Psoas muscle (tissue), 8 donors: ENCODE measurements around the gene CAPN6. TPM values are rescaled to one million over a fixed set of nuclear protein-coding genes. Genes with fewer than 3 reads are reported as not detected.

Experiments
- ATAC-seq, 4 donors: fragments of 200-7000 bp; cut with Tn5 transposase; one replicate each; pipeline ENCODE4 v1.9.1; 2020; ENCODE audit warnings: moderate library complexity in 3 of 4, mild to moderate bottlenecking in 2 of 4
- DNase-seq, 2 donors: peaks; one replicate each; pipeline ENCODE4 v3.0.0-alpha.2; 2020
- H3K27ac ChIP-seq: fragments of 200-600 bp; one replicate; pipeline ENCODE4 v1.8.0; 2022
- H3K27me3 ChIP-seq, 3 donors: fragments of 200-600 bp in 1 of 3; one replicate each; pipeline versions ENCODE4 v1.6.1 to v1.8.0; 2013 to 2022; ENCODE audit warnings: low read length in 2 of 3, mild to moderate bottlenecking in 2 of 3, moderate library complexity in 1 of 3; ENCODE audit not compliant: insufficient read depth in 3 of 3
- H3K36me3 ChIP-seq, 2 donors: fragments of 200-600 bp in 1 of 2; one replicate each; pipeline versions ENCODE4 v1.6.1 to v1.8.0; 2013 to 2022; ENCODE audit warnings: low read depth in 1 of 2, mild to moderate bottlenecking in 1 of 2, moderate library complexity in 1 of 2; ENCODE audit not compliant: insufficient read depth in 1 of 2
- H3K4me1 ChIP-seq: fragments of 200-600 bp; one replicate; pipeline ENCODE4 v1.8.0; 2022
- H3K4me3 ChIP-seq: fragments of 200-600 bp; one replicate; pipeline ENCODE4 v1.8.0; 2022; ENCODE audit warnings: mild to moderate bottlenecking
- H3K9me3 ChIP-seq: fragments of 200-600 bp; one replicate; pipeline ENCODE4 v1.8.0; 2022
- WGBS, 3 donors: extraction: QIAGEN DNeasy Blood & Tissue Kit; methylation state at CpG; one replicate each; pipeline versions ENCODE4 v1.1.6 to v1.1.7; 2013; 5-methylcytosine and 5-hydroxymethylcytosine counted together
- intact Hi-C, 2 donors: fragments of 100-400 bp; cut with DNase I; formaldehyde crosslinking; loops; one replicate each; pipeline versions ENCODE4 v1.11.0 to v1.14.2; 2022
- polyA plus RNA-seq, 3 donors: library from polyadenylated mRNA; stranded (reverse); fragments of 200-250 nt; gene quantifications; one replicate each; pipeline ENCODE4 v1.2.3, GENCODE V29; 2013
- total RNA-seq, 4 donors: library from RNA; stranded (reverse); fragmentation: NEBNext Ultra II Directional in 2 of 4; extraction: Animal tissue kit (Norgen Biotek cat#: 25700) in 2 of 4; gene quantifications; one replicate each; pipeline versions ENCODE4 v1.2.1 to v1.2.4, GENCODE V29; 2021 to 2023
- TF ChIP-seq, protein P1 (sequence below): fragments of 200-600 bp; IDR thresholded peaks from one replicate; pipeline ENCODE4 v1.8.0; 2022; ENCODE audit warnings: antibody characterized with exemption
- donor health status: healthy with polysubstance abuse.
- donor health status: DM: no; HTN: no; CAD: no; lungs with moderate emphysema.
- donor health status: Bipolar disorder and iron deficiency.
- donor health status: healthy.
- donor health status: DM: yes; HTN: yes; CAD: no.
- donor health status: DM: no; HTN: no; CAD: no.
- donor health status: DM: no; HTN: no; CAD: no.
- donor health status: DM: yes; HTN: yes; CAD: no.

Gene CAPN6
- total and polyA plus RNA-seq, 7 donors = 0.08 to 2.6 (median 0.34) TPM

DNA sequence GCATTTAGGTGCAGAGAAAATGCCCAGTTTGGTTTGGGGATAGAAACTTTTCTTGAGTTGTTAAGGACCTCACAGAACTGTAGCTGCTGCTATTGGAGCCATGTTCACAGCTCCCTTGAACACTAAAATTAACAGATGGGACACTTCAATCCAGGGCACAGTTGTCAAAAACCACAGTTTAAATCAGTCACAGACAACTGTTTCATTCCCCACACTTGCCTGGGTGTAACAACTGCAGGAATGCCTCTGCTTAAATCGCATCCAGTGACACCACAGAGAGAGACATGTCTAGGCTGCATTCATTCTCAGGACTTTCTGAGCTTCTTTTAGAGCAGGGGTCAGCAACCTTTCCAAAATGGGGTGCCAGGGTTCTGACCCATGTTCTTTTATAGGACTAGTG, 12.7 kb upstream of the CAPN6 start:
- Histone ChIP-seq H3K36me3 (no peaks in the 10 kb centered on the region), H3K9me3 (no peaks in the 10 kb centered on the region), H3K4me3 (no peak overlapping the region), H3K27me3 (peaks cover 0 to 21% (median 0%) of the 10 kb centered on the region in 3 donors), H3K27ac (no peak overlapping the region), H3K4me1 (no peaks in the 10 kb centered on the region)
- DNase-seq (no peak), ATAC-seq (no peak)
- WGBS, 3 donors = 29 to 71% (median 37%) methylated on average over 1 of the region's 1 CpG
- TF ChIP-seq, protein P1, sequence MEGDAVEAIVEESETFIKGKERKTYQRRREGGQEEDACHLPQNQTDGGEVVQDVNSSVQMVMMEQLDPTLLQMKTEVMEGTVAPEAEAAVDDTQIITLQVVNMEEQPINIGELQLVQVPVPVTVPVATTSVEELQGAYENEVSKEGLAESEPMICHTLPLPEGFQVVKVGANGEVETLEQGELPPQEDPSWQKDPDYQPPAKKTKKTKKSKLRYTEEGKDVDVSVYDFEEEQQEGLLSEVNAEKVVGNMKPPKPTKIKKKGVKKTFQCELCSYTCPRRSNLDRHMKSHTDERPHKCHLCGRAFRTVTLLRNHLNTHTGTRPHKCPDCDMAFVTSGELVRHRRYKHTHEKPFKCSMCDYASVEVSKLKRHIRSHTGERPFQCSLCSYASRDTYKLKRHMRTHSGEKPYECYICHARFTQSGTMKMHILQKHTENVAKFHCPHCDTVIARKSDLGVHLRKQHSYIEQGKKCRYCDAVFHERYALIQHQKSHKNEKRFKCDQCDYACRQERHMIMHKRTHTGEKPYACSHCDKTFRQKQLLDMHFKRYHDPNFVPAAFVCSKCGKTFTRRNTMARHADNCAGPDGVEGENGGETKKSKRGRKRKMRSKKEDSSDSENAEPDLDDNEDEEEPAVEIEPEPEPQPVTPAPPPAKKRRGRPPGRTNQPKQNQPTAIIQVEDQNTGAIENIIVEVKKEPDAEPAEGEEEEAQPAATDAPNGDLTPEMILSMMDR = no peak
- intact Hi-C loops = no loop called here

DNA sequence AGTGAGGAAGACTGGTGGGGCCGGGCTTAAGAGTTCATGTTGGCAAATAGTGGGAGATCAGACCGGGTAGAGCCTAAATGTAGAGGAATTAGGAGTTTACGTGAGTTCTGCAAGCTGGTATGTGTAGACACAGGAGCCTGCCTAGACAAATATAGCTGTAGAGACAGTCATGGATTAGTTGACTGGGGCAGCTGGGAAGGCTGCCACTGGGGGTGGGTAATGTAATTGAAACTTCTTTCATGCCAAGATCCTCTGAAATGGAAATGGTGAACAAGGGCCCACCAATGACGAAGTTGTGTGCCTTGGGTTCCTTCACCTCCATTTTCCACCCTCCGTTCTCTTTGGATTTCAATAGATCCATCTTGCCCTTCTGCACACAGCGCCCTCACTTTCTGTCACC, 11.9 kb upstream of the CAPN6 start:
- Histone ChIP-seq H3K27me3 (peaks cover 0 to 21% (median 0%) of the 10 kb centered on the region in 3 donors), H3K9me3 (no peaks in the 10 kb centered on the region), H3K36me3 (no peaks in the 10 kb centered on the region), H3K4me1 (no peaks in the 10 kb centered on the region), H3K27ac (no peak overlapping the region), H3K4me3 (no peak overlapping the region)
- WGBS, 3 donors = 55 to 79% (median 67%) methylated on average over 6 of the region's 6 CpGs
- DNase-seq = no peak
- intact Hi-C loops = no loop called here
- TF ChIP-seq, protein P1 = no peak
- ATAC-seq = no peak

DNA sequence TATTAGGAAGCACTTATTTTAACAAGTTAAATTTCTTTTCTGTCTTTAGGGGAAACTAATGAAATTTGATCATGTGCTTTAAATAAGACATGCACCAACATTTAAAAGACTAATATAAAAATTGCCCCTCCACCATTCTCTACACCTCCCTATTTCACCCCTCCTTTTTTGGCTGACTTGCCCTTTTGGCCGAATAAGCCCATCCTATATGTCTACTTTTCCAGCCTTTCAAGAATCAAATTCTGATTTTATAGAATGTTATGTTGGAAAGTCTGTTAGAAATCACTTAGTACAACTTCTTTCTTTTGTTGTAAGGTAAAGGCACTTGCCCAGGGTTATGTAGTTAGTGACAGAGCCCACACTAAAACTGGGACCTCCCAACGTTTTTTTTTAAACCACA, 1.8 kb downstream of the CAPN6 start:
- WGBS, 3 donors = 29 to 50% (median 39%) methylated on average over 2 of the region's 2 CpGs
- TF ChIP-seq, protein P1 = no peak
- DNase-seq (no peak), ATAC-seq (no peak)
- no peak overlapping the region for H3K4me3 ChIP-seq
- H3K27me3 ChIP-seq = peaks cover 0 to 46% (median 0%) of the 10 kb centered on the region in 3 donors
- intact Hi-C loops = no loop called here
- H3K9me3 ChIP-seq = no peaks in the 10 kb centered on the region
- no peaks in the 10 kb centered on the region for H3K36me3 ChIP-seq
- no peaks in the 10 kb centered on the region for H3K4me1 ChIP-seq
- H3K27ac ChIP-seq = no peak overlapping the region

DNA sequence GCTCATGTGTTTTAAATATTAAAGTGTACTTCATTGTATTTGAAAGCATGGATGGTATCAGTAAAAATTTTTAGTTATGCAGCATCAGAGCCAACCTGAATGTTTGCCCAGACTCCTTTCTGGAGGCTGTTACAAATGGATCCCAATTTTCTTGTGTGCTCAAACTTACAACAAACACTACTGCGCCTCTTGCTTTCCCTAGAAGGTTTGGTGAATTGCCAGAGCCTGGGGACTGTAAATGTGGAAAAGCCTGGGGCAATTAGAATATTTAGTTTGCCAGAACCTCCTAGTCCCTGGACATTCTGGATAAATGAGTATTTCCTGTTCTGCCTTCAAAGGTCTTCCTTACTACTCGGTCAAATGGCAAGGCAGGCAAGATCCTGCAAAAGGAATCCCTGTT, 4.8 kb downstream of the CAPN6 start:
- TF ChIP-seq, protein P1 = no peak
- no peak for ATAC-seq
- H3K36me3 ChIP-seq = no peaks in the 10 kb centered on the region
- H3K27me3 ChIP-seq = peaks cover 0 to 59% (median 0%) of the 10 kb centered on the region in 3 donors
- DNase-seq = no peak
- no peaks in the 10 kb centered on the region for H3K4me1 ChIP-seq
- 56 to 75% (median 62%) methylated on average over 2 of the region's 2 CpGs for WGBS, 3 donors
- no peak overlapping the region for H3K4me3 ChIP-seq
- no peaks in the 10 kb centered on the region for H3K9me3 ChIP-seq
- H3K27ac ChIP-seq = no peak overlapping the region
- intact Hi-C loops = no loop called here

DNA sequence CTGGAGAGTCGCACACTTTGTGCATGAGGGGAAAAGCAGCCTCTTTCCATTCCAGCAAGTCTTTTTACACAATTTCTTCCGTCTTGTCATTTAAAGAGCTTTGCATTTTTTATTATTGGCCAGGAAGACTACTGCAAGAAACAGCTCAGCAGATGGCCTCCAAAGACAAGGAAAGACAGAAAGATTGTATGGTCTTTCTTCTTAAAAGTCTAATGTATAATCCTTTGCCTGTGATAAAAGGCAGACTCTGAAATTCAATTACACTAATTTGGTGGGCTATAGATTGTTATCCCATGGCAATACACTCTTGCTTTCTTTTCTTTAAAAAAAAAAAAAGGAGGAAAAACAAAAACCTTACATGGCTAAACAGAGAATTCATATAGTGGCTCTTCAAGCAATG, 5.9 kb downstream of the CAPN6 start:
- Histone ChIP-seq H3K27ac (no peak overlapping the region), H3K4me1 (no peaks in the 10 kb centered on the region), H3K4me3 (no peak overlapping the region), H3K27me3 (peaks cover 0 to 58% (median 0%) of the 10 kb centered on the region in 3 donors), H3K36me3 (no peaks in the 10 kb centered on the region), H3K9me3 (no peaks in the 10 kb centered on the region)
- WGBS, 3 donors = 63 to 85% (median 80%) methylated on average over 2 of the region's 2 CpGs
- no peak for DNase-seq
- intact Hi-C loops = no loop called here
- TF ChIP-seq, protein P1 = no peak
- ATAC-seq = no peak
